Loucy (cell line): ENCODE measurements around the gene PROM2.

Experiments used
- CTCF ChIP-seq: fragments of 200-600 bp; sonication (generic); conservative IDR thresholded peaks from 2 replicates; pipeline ENCODE4 v1.5.1; 2014; ENCODE audit warnings: mild to moderate bottlenecking, antibody characterized with exemption, low read length
- EZH2phosphoT487 ChIP-seq: fragments of 200-600 bp; IDR thresholded peaks from 2 replicates; pipeline ENCODE4 v1.6.1; 2018; ENCODE audit warnings: antibody characterized with exemption, mild to moderate bottlenecking, moderate library complexity, borderline replicate concordance

- TF ChIP-seq CTCF: no peak
- no peak for TF ChIP-seq EZH2phosphoT487
Measured at GRCh38 chr2:95301876-95302641, 27.8 kb downstream of the PROM2 start.
